Hepatocyte (in vitro differentiated cells): ENCODE measurements around the gene TMEM44. TPM values are rescaled to one million over a fixed set of nuclear protein-coding genes. Genes with fewer than 3 reads are reported as not detected.

Experiments
- DNase-seq: peaks from one replicate; pipeline ENCODE4 v3.0.0-alpha.2; 2016; ENCODE audit warnings: low spot score
- H2AFZ ChIP-seq: fragments of 200-600 bp; sonication (generic); 2 replicates; pipeline ENCODE4 v1.6.0; 2016; ENCODE audit warnings: antibody characterized with exemption, mild to moderate bottlenecking
- H3K27ac ChIP-seq: fragments of 200-600 bp; sonication (generic); 2 replicates; pipeline ENCODE4 v1.5.1; 2016; ENCODE audit warnings: mild to moderate bottlenecking
- H3K27me3 ChIP-seq: fragments of 200-600 bp; sonication (generic); 2 replicates; pipeline ENCODE4 v1.6.1; 2016
- H3K36me3 ChIP-seq: fragments of 200-600 bp; sonication (generic); replicated peaks from 2 replicates; pipeline ENCODE4 v1.5.1; 2016; ENCODE audit warnings: low read depth; ENCODE audit not compliant: insufficient read depth
- H3K4me1 ChIP-seq: fragments of 200-600 bp; sonication (generic); 2 replicates; pipeline ENCODE4 v1.5.1; 2016; ENCODE audit warnings: mild to moderate bottlenecking, moderate library complexity; ENCODE audit not compliant: insufficient read depth
- H3K4me2 ChIP-seq: fragments of 200-600 bp; sonication (generic); 2 replicates; pipeline ENCODE4 v1.6.0; 2016
- H3K4me3 ChIP-seq: fragments of 200-600 bp; sonication (generic); 2 replicates; pipeline ENCODE4 v1.5.1; 2016; ENCODE audit warnings: mild to moderate bottlenecking
- H3K79me2 ChIP-seq: fragments of 200-600 bp; sonication (generic); 2 replicates; pipeline ENCODE4 v1.6.0; 2017; ENCODE audit warnings: mild to moderate bottlenecking
- H3K9me2 ChIP-seq: fragments of 200-600 bp; sonication (generic); replicated peaks from 2 replicates; pipeline ENCODE4 v1.6.0; 2017; ENCODE audit warnings: mild to moderate bottlenecking; ENCODE audit not compliant: insufficient read depth
- H3K9me3 ChIP-seq: fragments of 200-600 bp; sonication (generic); 2 replicates; pipeline ENCODE4 v1.5.1; 2016; ENCODE audit warnings: low read depth, mild to moderate bottlenecking
- H4K20me1 ChIP-seq: fragments of 200-600 bp; sonication (generic); 2 replicates; pipeline ENCODE4 v1.6.0; 2016; ENCODE audit warnings: mild to moderate bottlenecking; ENCODE audit not compliant: insufficient read depth, poor library complexity, severe bottlenecking
- EZH2 ChIP-seq: fragments of 200-600 bp; sonication (generic); IDR thresholded peaks from 2 replicates; pipeline ENCODE4 v1.6.1; 2016; ENCODE audit warnings: antibody characterized with exemption, mild to moderate bottlenecking, borderline replicate concordance
- EZH2phosphoT487 ChIP-seq: fragments of 200-600 bp; sonication (generic); IDR thresholded peaks from one replicate; pipeline ENCODE4 v1.6.1; 2018; ENCODE audit warnings: antibody characterized with exemption, mild to moderate bottlenecking, low read depth, moderate library complexity; ENCODE audit not compliant: unreplicated experiment, severe bottlenecking
- WGBS: methylation state at CpG from one replicate; pipeline ENCODE4 v1.1.6; 2016; ENCODE audit warnings: low lambda C conversion rate; ENCODE audit errors: missing lambda C conversion rate; 5-methylcytosine and 5-hydroxymethylcytosine counted together
- polyA plus RNA-seq: library from polyadenylated mRNA; unstranded; fragments of >200 nt; fragmentation: Nextera tagmentation; extraction: Ambion mirVana; gene quantifications from 2 replicates; pipeline ENCODE4 v1.2.1, GENCODE V29; 2016
- total RNA-seq: library from RNA; depleted of rRNA; stranded (reverse); fragments of >200 nt; gene quantifications from 2 replicates; pipeline ENCODE4 v1.2.3, GENCODE V29; 2014
- TF ChIP-seq, protein P1 (sequence below): fragments of 200-600 bp; sonication (generic); IDR thresholded peaks from 2 replicates; pipeline ENCODE4 v1.5.1; 2016; ENCODE audit warnings: antibody characterized with exemption, mild to moderate bottlenecking; ENCODE audit not compliant: poor library complexity

TMEM44 gene
- total and polyA plus RNA-seq, 2 experiments from 2014 or later = 6.6 to 9.1 TPM

DNA sequence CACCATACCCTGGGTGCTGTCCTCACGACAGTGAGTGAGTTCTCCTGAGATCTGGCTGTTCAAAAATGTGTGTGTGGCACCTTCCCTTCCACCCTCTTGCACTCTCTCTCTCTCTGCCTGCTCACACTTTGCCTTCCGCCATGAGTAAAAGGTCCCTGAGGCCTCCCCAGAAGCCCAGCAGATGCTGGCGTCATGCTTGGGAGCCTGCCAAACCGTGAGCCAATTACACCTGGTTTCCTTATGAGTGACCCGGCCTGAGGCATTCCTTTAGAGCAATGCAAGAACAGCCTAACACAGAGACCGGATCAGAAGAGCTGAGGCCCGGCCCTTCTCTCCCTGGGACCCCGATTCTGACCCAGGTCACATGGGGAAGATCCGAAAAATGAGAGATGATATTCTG is 15.4 kb downstream of the TMEM44 start:
- WGBS = 93% methylated on average over 9 of the region's 9 CpGs
- Histone ChIP-seq H3K36me3 (no peaks in the 10 kb centered on the region), H3K9me2 (no peaks in the 10 kb centered on the region), H3K9me3 (no peaks in the 10 kb centered on the region), H3K27me3 (no peaks in the 10 kb centered on the region), H3K27ac (no peak overlapping the region), H3K4me2 (no peak overlapping the region), H3K79me2 (no peaks in the 10 kb centered on the region), H3K4me3 (no peak overlapping the region), H4K20me1 (no peaks in the 10 kb centered on the region), H3K4me1 (no peaks in the 10 kb centered on the region), H2AFZ (no peak overlapping the region)
- TF ChIP-seq EZH2 (no peak), EZH2phosphoT487 (no peak)
- TF ChIP-seq, protein P1, sequence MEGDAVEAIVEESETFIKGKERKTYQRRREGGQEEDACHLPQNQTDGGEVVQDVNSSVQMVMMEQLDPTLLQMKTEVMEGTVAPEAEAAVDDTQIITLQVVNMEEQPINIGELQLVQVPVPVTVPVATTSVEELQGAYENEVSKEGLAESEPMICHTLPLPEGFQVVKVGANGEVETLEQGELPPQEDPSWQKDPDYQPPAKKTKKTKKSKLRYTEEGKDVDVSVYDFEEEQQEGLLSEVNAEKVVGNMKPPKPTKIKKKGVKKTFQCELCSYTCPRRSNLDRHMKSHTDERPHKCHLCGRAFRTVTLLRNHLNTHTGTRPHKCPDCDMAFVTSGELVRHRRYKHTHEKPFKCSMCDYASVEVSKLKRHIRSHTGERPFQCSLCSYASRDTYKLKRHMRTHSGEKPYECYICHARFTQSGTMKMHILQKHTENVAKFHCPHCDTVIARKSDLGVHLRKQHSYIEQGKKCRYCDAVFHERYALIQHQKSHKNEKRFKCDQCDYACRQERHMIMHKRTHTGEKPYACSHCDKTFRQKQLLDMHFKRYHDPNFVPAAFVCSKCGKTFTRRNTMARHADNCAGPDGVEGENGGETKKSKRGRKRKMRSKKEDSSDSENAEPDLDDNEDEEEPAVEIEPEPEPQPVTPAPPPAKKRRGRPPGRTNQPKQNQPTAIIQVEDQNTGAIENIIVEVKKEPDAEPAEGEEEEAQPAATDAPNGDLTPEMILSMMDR = no peak
- DNase-seq = no peak

DNA sequence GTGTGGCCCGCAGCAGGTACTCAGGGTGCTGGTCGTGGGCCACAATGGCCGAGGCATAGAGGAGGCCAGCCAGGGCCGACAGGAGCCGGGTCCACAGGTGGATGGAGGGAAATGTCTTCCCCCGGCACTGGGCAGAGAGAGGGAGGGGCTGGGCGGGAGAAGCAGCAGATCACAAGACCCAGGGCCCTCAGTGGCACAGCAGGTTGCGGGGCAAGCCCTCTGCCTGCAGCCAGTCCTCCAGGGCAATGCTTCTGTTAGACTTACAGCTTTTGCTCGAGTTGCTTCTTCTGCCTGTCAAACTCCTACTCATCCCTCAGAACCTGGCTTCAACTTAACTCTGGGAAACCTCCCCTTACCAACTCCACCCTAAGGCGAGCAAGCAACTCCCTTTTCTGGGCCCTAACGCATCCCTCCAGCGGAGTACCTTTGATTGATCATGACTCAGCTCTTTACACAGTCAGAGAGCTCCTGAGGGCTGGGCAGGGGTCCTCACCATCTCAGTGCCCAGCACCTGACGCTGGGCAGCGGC is 16.0 kb downstream of the TMEM44 start:
- no peaks in the 10 kb centered on the region for H4K20me1 ChIP-seq
- no peaks in the 10 kb centered on the region for H3K4me1 ChIP-seq
- no peaks in the 10 kb centered on the region for H3K79me2 ChIP-seq
- H3K4me2 ChIP-seq = no peak overlapping the region
- DNase-seq = no peak
- TF ChIP-seq, protein P1 = no peak
- TF ChIP-seq EZH2phosphoT487 (no peak), EZH2 (no peak)
- no peak overlapping the region for H3K27ac ChIP-seq
- H3K27me3 ChIP-seq = no peaks in the 10 kb centered on the region
- H3K36me3 ChIP-seq = no peaks in the 10 kb centered on the region
- no peaks in the 10 kb centered on the region for H3K9me2 ChIP-seq
- H3K9me3 ChIP-seq = no peaks in the 10 kb centered on the region
- WGBS = 91% methylated on average over 11 of the region's 14 CpGs
- H3K4me3 ChIP-seq = no peak overlapping the region
- no peak overlapping the region for H2AFZ ChIP-seq

DNA sequence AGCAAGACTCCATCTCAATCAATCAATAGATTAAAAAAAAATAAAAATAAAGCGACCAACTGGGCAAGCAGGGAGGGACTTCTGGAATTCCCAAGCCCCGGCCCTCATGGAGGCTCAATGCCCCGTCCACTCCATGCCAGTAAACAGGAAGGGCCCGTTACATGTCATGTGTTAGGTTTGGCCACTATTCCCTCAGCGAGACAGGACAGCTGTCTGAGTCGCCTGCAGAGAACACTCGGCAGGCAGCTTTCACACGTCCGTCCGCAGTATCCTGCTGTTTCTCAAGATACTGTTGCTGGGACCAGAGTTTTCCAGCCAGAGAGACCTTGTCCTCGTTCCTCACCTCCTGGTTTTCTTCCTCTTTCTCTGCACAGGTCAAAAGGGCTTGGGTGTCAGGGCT is 18.0 kb downstream of the TMEM44 start:
- no peaks in the 10 kb centered on the region for H4K20me1 ChIP-seq
- no peaks in the 10 kb centered on the region for H3K27me3 ChIP-seq
- no peak overlapping the region for H3K27ac ChIP-seq
- TF ChIP-seq, protein P1 = no peak
- no peak for TF ChIP-seq EZH2phosphoT487
- TF ChIP-seq EZH2 = no peak
- H3K4me2 ChIP-seq = no peak overlapping the region
- no peak for DNase-seq
- no peaks in the 10 kb centered on the region for H3K79me2 ChIP-seq
- no peaks in the 10 kb centered on the region for H3K9me3 ChIP-seq
- H3K4me3 ChIP-seq = no peak overlapping the region
- no peaks in the 10 kb centered on the region for H3K9me2 ChIP-seq
- H2AFZ ChIP-seq = no peak overlapping the region
- WGBS = 85% methylated on average over 11 of the region's 11 CpGs
- H3K36me3 ChIP-seq = no peaks in the 10 kb centered on the region
- no peaks in the 10 kb centered on the region for H3K4me1 ChIP-seq

DNA sequence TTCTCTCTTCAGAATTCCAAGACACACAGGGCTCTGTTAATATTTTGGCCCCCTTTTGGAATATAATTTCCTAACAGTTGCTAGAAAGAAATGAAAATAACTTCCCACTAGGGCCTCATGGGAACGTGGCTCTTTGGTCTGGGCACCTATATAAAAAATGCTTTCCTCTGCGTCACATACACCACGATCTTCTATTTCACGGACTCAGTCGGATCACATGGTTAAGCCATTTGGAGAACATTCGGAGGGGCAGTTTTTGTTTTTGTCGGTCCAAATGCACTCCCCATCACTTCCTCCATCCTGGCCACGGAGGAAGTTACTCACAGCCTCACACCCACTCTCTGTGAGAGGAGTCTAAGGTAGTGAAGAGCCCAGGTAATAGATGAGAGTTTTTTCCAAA is 21.0 kb downstream of the TMEM44 start:
- H3K36me3 ChIP-seq = no peaks in the 10 kb centered on the region
- H3K79me2 ChIP-seq = no peaks in the 10 kb centered on the region
- no peaks in the 10 kb centered on the region for H3K4me1 ChIP-seq
- no peaks in the 10 kb centered on the region for H3K9me2 ChIP-seq
- no peaks in the 10 kb centered on the region for H3K27me3 ChIP-seq
- 90% methylated on average over 8 of the region's 8 CpGs for WGBS
- H3K9me3 ChIP-seq = no peaks in the 10 kb centered on the region
- H4K20me1 ChIP-seq = no peaks in the 10 kb centered on the region
- H3K27ac ChIP-seq = no peak overlapping the region
- H2AFZ ChIP-seq = no peak overlapping the region
- no peak for TF ChIP-seq EZH2phosphoT487
- TF ChIP-seq, protein P1 = no peak
- no peak for TF ChIP-seq EZH2
- H3K4me2 ChIP-seq = no peak overlapping the region
- no peak for DNase-seq
- H3K4me3 ChIP-seq = no peak overlapping the region
